Ecto neural progenitor cell (in vitro differentiated cells): ENCODE data around the gene WDR91.
"Not testable (repeated sequence)": the region's sequence is repeated elsewhere in the genome, so short reads cannot be mapped to it uniquely, and the experiment has no call there.

Experiments used
- DNase-seq: peaks from one replicate; pipeline ENCODE4 v3.0.0-alpha.2; 2018; ENCODE audit warnings: low spot score

Gene WDR91

GRCh38 chr7:135178364-135178763 lies 33.0 kb downstream of the WDR91 start:
- no peak for DNase-seq

GRCh38 chr7:135177028-135177696 lies 34.2 kb downstream of the WDR91 start:
- DNase-seq, result no peak

- DNase-seq, result no peak
Measured at GRCh38 chr7:135175931-135176330, 35.4 kb downstream of the WDR91 start.

- DNase-seq, result no peak
Measured at GRCh38 chr7:135174941-135175340, 36.4 kb downstream of the WDR91 start.

- DNase-seq, result not testable (repeated sequence)
Measured at GRCh38 chr7:135173916-135174315, 37.4 kb downstream of the WDR91 start.

- peak; percentile 63 for DNase-seq
Measured at GRCh38 chr7:135171581-135172291, 39.6 kb downstream of the WDR91 start.

- not testable (repeated sequence) for DNase-seq
Measured at GRCh38 chr7:135170998-135171481, 40.3 kb downstream of the WDR91 start.

GRCh38 chr7:135170274-135170997 lies 40.9 kb downstream of the WDR91 start, which contains the start of gene CYREN:
TSS of gene CYREN (minus strand) at chr7:135170707. CDS start at chr7:135168922, 1,785 bp downstream.
- DNase-seq, result peak; percentile 91

- no peak for DNase-seq
Measured at GRCh38 chr7:135169964-135170273, 41.4 kb downstream of the WDR91 start.

GRCh38 chr7:135169141-135169963 lies 42.0 kb downstream of the WDR91 start:
- DNase-seq, result no peak

GRCh38 chr7:135168489-135169140 lies 42.7 kb downstream of the WDR91 start:
- no peak for DNase-seq

- DNase-seq, result no peak
Measured at GRCh38 chr7:135168001-135168400, 43.3 kb downstream of the WDR91 start.

- no peak for DNase-seq
Measured at GRCh38 chr7:135167365-135167917, 43.9 kb downstream of the WDR91 start.

- no peak for DNase-seq
Measured at GRCh38 chr7:135166338-135166990, 44.9 kb downstream of the WDR91 start.

- DNase-seq, result no peak
Measured at GRCh38 chr7:135165862-135166261, 45.5 kb downstream of the WDR91 start.

- DNase-seq, result no peak
Measured at GRCh38 chr7:135164357-135165061, 46.8 kb downstream of the WDR91 start.

- DNase-seq, result no peak
Measured at GRCh38 chr7:135162382-135163001, 48.8 kb downstream of the WDR91 start.

- DNase-seq, result no peak
Measured at GRCh38 chr7:135161669-135162068, 49.7 kb downstream of the WDR91 start.

GRCh38 chr7:135160858-135161653 lies 50.3 kb downstream of the WDR91 start:
- DNase-seq, result no peak
